Stimulated activated CD4-positive, alpha-beta T cell treated with anti-CD3 and anti-CD28 coated beads, TNF-alpha, amount 100 ng/mL, for 1 hour (primary cell): ENCODE measurements around the gene PDE4D.

ENCODE experiments used
- DNase-seq, 3 donors: peaks; one replicate each; pipeline ENCODE4 v3.0.0-alpha.2; 2020; ENCODE audit warnings: low read depth in 3 of 3, low spot score in 1 of 3

Gene PDE4D

DNA sequence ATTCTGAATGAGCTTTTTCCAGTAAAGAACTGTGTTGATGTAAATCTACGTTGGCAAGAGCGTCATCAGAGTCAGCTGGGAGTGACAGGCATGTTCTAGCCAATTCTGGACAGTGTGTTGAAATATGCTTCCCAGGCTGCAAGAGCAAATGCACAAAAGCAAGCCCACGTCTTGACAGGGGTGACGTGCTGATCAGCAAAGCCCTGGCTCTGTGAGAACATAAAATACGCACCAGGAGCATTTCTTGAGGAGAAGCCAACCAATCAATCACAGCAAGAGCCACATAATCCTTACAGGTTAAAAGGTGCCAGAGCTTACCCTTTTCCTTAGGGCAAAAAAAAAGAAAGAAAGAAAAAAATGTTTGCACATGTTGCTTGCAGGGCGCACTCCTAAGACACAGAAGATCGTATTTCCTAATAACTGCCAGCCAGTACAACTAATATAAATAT is 148.1 kb downstream of the PDE4D start:
- DNase-seq: no peak

DNA sequence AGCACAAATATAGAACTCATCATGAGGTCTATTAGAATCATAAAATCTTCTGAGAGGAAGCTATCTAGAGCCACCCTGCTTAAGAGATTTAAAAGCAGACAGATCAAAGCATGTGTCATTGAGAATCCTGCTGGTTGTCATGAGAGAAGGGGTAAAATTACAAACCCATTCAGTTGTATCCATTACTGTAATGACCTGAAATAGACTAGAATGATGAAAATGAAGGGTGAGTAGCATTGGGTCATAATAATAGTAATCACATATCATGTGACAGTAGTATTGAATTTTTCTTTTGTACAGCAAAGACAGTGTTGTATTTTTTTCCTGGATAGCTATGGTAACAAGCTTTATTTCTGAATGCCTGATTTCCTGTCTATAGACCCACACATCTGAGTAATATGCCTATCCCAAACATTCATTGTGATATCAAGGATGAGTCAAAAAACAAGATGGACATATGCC is 149.0 kb downstream of the PDE4D start:
- DNase-seq: no peak

DNA sequence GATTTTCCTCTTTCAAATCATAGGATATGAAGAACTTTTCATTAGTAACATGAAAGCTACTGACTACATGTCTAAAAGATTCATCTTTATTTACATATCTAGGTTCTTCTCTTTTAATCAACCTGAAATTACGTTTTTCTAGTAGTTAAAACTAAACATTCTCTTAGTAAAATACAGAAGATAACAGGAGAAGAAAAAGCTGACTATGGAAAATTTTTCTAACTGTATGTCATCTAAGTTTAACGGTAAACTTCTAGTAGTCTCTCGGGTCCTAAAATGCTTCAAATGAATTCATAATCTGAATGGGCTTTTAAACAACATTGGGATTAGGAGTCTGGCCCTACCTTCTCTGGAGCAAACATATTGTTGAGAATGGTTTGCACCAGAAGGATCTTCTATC is 151.9 kb downstream of the PDE4D start:
- DNase-seq: no peak

- no peak for DNase-seq
Measured at GRCh38 chr5:59738024-59738423, 155.5 kb downstream of the PDE4D start.

GRCh38 chr5:59732806-59733205 is 160.7 kb downstream of the PDE4D start:
- DNase-seq: no peak

DNA sequence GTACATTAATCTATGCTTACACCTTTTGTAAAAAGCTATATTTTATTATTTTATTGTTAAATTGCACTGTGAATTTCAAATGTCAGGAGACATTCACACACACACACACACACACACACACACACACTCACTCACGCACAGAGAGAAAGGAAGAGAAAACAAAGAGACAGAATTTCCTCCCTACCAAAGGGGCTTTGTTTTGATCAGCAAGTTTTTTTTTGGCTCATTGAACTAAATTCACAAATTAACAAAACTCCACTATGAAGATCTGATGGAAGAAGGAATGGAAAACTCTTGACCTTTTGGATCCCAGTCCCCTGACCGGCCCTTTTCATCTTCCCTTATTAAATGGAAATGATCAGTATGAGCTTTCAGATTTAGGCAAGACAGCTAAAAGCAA is 161.2 kb downstream of the PDE4D start:
- DNase-seq: no peak

DNA sequence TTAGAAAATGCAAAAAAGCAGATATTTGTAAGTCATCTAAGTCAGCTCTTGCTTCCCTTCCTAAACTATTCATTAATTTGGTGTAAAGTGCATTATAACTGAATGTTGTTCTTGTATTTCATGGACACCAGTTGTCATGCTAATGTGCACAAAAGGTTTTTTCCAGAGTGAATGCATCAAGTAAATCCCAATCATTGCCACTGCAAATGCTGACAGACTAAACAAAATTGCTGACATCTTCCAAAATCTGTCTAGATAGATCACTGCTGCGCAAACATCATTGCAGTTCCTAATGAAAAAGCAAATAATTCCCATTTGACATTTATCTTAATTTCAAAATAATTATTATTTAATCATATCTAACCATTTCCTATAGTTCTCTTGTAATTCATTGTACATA is 161.7 kb downstream of the PDE4D start:
- no peak for DNase-seq

DNA sequence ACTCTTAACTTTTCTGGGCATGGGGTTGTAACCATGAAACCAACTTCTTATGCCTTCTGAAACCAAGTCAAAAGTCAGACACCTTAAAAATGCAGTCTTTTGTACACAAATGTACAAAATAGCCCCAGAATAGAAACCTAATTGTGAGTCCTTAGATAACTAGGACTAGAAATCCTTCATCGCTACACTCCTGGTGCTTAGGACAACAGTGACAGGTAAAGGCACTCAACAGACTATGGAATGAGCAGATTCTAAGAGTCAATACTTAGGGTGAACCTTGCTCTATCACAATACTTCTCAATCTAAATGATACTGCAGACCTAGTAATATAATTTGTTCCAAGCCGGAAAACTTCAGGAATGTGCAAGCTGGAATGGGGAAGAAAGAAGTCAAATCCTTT is 163.7 kb downstream of the PDE4D start:
- no peak for DNase-seq

DNA sequence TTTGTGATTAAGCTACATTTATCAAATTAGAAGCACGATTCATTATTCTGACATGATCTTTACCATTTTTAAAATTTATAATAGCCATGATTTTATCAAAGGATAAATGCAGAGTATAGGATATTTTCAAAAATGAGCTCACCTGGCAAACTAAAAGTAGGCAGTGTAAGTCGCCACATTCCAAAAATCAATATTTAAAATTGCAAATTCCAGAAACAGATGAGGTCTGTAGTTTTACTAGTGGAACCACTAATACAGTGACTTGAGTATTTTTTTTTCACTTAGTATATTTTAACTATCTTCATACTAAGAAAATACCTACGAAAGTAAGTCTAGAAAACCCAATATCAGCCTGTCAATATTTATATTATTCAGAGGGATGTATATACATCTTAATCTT is 164.2 kb downstream of the PDE4D start:
- no peak for DNase-seq

DNA sequence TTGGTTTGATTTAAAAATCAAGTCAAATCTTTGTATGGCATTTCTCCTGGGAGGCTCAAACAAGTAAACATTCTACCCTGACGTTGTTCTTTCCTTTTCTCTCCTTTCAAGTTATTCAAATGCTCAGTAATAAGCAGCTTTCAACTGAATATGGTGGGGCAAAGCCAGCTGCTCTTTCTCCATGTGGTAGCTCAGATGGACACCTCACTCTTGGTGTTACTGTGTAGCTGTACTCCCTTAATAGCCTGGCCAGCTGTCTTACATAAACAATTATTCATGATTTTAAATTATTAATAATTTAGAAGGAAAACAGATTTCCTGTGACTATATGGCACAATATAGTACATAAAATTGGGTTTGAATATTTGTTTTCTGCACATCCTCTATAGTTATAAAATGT is 165.2 kb downstream of the PDE4D start:
- DNase-seq: no peak

DNA sequence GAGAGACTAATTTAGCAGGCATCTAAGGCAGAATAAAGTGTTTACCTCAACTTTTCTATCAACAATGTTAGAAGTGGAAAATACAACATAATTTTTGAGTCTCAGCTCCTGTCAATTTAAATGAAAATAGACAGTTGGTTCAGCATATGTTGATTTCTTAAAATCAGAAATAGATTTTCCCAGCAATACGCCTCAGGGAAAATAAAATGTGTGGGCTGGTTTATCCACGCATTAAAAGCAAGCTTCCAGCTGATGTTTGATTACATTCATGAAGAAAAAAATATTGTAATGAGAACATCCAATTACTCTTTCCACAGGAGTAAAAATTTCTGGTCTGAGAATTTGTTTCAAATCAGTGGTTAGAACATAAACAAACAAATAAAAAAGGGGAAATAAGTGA is 166.3 kb downstream of the PDE4D start:
- DNase-seq: no peak

GRCh38 chr5:59725392-59725767 is 168.1 kb downstream of the PDE4D start:
- DNase-seq: no peak

- DNase-seq: no peak
Measured at GRCh38 chr5:59724482-59725391, 168.8 kb downstream of the PDE4D start.

GRCh38 chr5:59722874-59723273 is 170.7 kb downstream of the PDE4D start:
- DNase-seq: no peak

GRCh38 chr5:59721741-59722140 is 171.8 kb downstream of the PDE4D start:
- no peak for DNase-seq

GRCh38 chr5:59720063-59720462 is 173.5 kb downstream of the PDE4D start:
- DNase-seq: no peak

DNA sequence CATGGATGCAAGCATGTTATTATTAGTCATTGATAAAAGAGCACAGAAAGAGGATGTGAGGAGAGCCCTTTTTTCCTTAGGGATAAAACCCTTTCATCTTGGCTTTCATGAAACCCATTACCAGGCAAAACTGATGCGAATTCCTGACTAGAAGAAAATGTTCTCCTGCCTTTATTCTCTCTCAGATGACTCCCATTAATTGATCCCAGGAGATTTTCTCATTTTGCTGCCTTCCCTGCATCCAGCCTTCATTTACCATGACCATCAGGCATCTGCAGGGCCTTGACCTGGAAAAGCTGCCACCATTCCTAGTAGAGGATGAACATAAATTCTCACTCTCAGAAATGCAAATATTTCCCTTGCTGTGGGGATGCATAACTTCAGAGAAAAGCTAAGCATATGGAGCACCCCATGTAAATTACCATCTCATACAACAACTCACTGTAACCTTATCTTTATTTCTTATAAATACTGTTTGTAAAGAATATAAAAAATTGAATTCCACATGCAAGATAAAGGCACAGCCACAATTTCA is 176.5 kb downstream of the PDE4D start:
- no peak for DNase-seq

- DNase-seq: no peak
Measured at GRCh38 chr5:59716029-59716428, 177.5 kb downstream of the PDE4D start.

- no peak for DNase-seq
Measured at GRCh38 chr5:59715228-59715627, 178.3 kb downstream of the PDE4D start.

GRCh38 chr5:59713498-59713844 is 180.1 kb downstream of the PDE4D start:
- DNase-seq: no peak

DNA sequence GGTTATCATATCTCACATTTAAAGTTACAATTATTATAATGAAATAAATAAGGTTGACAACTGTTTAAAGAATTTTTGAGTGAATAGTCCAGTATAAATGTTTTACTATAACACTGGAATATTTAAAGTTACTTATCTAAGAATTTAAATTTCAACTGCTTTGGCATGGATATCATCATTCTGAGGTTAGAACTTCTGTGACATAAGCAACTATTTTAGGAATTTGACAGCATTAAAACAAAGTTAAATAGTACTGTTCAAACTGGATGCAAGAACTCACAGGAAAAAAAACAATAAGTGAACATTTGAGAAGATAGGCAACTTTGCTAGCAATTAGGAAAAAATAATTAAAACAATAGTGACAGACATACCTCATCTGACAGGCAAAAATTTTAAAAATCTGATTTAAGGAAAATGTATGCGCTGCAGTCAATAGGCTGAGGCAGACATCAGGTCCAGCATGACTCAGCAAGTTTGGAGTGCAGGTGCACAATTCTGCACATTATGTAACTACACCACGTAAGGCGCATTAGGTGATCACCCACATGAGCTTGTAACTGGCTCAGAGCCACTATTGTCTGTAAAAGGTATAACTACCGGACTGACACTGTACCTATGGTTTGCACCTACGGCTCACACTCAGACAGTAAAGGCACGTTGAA is 180.6 kb downstream of the PDE4D start:
- DNase-seq: no peak

- no peak for DNase-seq
Measured at GRCh38 chr5:59711310-59711709, 182.2 kb downstream of the PDE4D start.
